Breast epithelium (tissue), 3 donors: ENCODE data around the gene GIN1.

Experiments used
- POLR2AphosphoS5 ChIP-seq, 3 donors: sonication (generic); formaldehyde crosslinking; IDR thresholded peaks; one replicate each; pipeline ENCODE4 v1.6.1; 2017; ENCODE audit warnings: antibody characterized with exemption in 3 of 3
- TF ChIP-seq, protein P1 (sequence below), 3 donors: fragments of 450-650 bp; IDR thresholded peaks; one replicate each; pipeline ENCODE4 v1.5.1; 2016 to 2017; ENCODE audit warnings: antibody characterized with exemption in 3 of 3, mild to moderate bottlenecking in 3 of 3, moderate library complexity in 3 of 3

- TF ChIP-seq, protein P1, sequence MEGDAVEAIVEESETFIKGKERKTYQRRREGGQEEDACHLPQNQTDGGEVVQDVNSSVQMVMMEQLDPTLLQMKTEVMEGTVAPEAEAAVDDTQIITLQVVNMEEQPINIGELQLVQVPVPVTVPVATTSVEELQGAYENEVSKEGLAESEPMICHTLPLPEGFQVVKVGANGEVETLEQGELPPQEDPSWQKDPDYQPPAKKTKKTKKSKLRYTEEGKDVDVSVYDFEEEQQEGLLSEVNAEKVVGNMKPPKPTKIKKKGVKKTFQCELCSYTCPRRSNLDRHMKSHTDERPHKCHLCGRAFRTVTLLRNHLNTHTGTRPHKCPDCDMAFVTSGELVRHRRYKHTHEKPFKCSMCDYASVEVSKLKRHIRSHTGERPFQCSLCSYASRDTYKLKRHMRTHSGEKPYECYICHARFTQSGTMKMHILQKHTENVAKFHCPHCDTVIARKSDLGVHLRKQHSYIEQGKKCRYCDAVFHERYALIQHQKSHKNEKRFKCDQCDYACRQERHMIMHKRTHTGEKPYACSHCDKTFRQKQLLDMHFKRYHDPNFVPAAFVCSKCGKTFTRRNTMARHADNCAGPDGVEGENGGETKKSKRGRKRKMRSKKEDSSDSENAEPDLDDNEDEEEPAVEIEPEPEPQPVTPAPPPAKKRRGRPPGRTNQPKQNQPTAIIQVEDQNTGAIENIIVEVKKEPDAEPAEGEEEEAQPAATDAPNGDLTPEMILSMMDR (IDR thresholded peaks at IDR 0.05) = no peak
- TF ChIP-seq POLR2AphosphoS5 (IDR thresholded peaks at IDR 0.05) = no peak
Observed at GRCh38 chr5:103109277-103109676, 10.7 kb downstream of the GIN1 start.
